KMS-11 (cell line): ENCODE measurements around the gene COPS8.

ENCODE experiments used
- H2AFZ ChIP-seq: fragments of 200-600 bp; sonication (generic); 2 replicates; pipeline ENCODE4 v1.6.1; 2016; ENCODE audit warnings: antibody characterized with exemption, mixed run types, low read depth
- H3K27ac ChIP-seq: fragments of 200-600 bp; sonication (generic); 2 replicates; pipeline ENCODE4 v1.6.1; 2016; ENCODE audit warnings: mild to moderate bottlenecking, mixed run types
- H3K27me3 ChIP-seq: fragments of 200-600 bp; sonication (generic); 2 replicates; pipeline ENCODE4 v1.6.1; 2017; ENCODE audit warnings: mild to moderate bottlenecking, low read depth, mixed run types, moderate library complexity; ENCODE audit not compliant: insufficient read depth
- H3K36me3 ChIP-seq: fragments of 200-600 bp; sonication (generic); 2 replicates; pipeline ENCODE4 v1.6.1; 2017; ENCODE audit warnings: mild to moderate bottlenecking, mixed run types; ENCODE audit not compliant: insufficient read depth
- H3K4me1 ChIP-seq: fragments of 200-600 bp; sonication (generic); 2 replicates; pipeline ENCODE4 v1.6.1; 2016; ENCODE audit warnings: mild to moderate bottlenecking, low read depth, mixed run types; ENCODE audit not compliant: poor library complexity, severe bottlenecking
- H3K4me2 ChIP-seq: fragments of 200-600 bp; sonication (generic); 2 replicates; pipeline ENCODE4 v1.7.0; 2016; ENCODE audit warnings: mild to moderate bottlenecking, mixed run types
- H3K4me3 ChIP-seq: fragments of 200-600 bp; sonication (generic); IDR thresholded peaks from 2 replicates; pipeline ENCODE4 v1.6.1; 2017; ENCODE audit warnings: low read depth, low read length, mixed read lengths; ENCODE audit not compliant: insufficient read depth
- H3K79me2 ChIP-seq: fragments of 200-600 bp; sonication (generic); 2 replicates; pipeline ENCODE4 v1.6.1; 2016; ENCODE audit warnings: low read depth, mixed run types; ENCODE audit not compliant: insufficient read depth
- H3K9ac ChIP-seq: fragments of 200-600 bp; sonication (generic); 2 replicates; pipeline ENCODE4 v1.6.1; 2016; ENCODE audit warnings: mild to moderate bottlenecking, mixed run types
- H4K20me1 ChIP-seq: fragments of 200-600 bp; sonication (generic); 2 replicates; pipeline ENCODE4 v1.6.1; 2016; ENCODE audit warnings: mild to moderate bottlenecking, mixed run types; ENCODE audit not compliant: insufficient read depth
- TF ChIP-seq, protein P1 (sequence below): fragments of 200-600 bp; sonication (generic); conservative IDR thresholded peaks from 2 replicates; pipeline ENCODE4 v1.6.1; 2017; ENCODE audit warnings: low read depth, mild to moderate bottlenecking, antibody characterized with exemption, low read length, moderate library complexity, mixed read lengths

COPS8 gene

GRCh38 chr2:237085248-237086221 is at the start of gene COPS8:
Gene COPS8 (plus strand): TSS chr2:237085889. CDS start chr2:237085965, 76 bp downstream.
- Histone ChIP-seq H3K4me2 (peak within 1 kb of the TSS; percentile 100), H3K4me3 (peak within 1 kb of the TSS; percentile 30), H3K27ac (peak within 1 kb of the TSS; percentile 74), H2AFZ (peak within 1 kb of the TSS; percentile 94), H3K4me1 (peaks cover 22% of the 10 kb centered on the region), H4K20me1 (no peaks in the 10 kb centered on the region), H3K36me3 (peaks cover 5% of the 10 kb centered on the region; the same call in 1 of the 2 replicates), H3K9ac (peak within 1 kb of the TSS; percentile 81), H3K79me2 (peaks cover 29% of the 10 kb centered on the region), H3K27me3 (no peaks in the 10 kb centered on the region)
- TF ChIP-seq, protein P1, sequence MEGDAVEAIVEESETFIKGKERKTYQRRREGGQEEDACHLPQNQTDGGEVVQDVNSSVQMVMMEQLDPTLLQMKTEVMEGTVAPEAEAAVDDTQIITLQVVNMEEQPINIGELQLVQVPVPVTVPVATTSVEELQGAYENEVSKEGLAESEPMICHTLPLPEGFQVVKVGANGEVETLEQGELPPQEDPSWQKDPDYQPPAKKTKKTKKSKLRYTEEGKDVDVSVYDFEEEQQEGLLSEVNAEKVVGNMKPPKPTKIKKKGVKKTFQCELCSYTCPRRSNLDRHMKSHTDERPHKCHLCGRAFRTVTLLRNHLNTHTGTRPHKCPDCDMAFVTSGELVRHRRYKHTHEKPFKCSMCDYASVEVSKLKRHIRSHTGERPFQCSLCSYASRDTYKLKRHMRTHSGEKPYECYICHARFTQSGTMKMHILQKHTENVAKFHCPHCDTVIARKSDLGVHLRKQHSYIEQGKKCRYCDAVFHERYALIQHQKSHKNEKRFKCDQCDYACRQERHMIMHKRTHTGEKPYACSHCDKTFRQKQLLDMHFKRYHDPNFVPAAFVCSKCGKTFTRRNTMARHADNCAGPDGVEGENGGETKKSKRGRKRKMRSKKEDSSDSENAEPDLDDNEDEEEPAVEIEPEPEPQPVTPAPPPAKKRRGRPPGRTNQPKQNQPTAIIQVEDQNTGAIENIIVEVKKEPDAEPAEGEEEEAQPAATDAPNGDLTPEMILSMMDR, result 0 out of 2 replicates have a peak, but pooled peaks have one; percentile 14

- H4K20me1 ChIP-seq, result no peaks in the 10 kb centered on the region
- H3K4me3 ChIP-seq, result no peak overlapping the region
- H2AFZ ChIP-seq, result no peak overlapping the region
- no peak overlapping the region for H3K27ac ChIP-seq
- no peaks in the 10 kb centered on the region for H3K79me2 ChIP-seq
- H3K9ac ChIP-seq, result no peak overlapping the region
- H3K4me2 ChIP-seq, result no peak overlapping the region
- no peaks in the 10 kb centered on the region for H3K4me1 ChIP-seq
- H3K36me3 ChIP-seq, result no peaks in the 10 kb centered on the region
- no peaks in the 10 kb centered on the region for H3K27me3 ChIP-seq
- TF ChIP-seq, protein P1, result no peak
Measured at GRCh38 chr2:237039301-237040031, 46.2 kb upstream of the COPS8 start.

- H3K9ac ChIP-seq, result no peak overlapping the region
- no peak overlapping the region for H3K27ac ChIP-seq
- H3K79me2 ChIP-seq, result no peaks in the 10 kb centered on the region
- H3K4me2 ChIP-seq, result no peak overlapping the region
- no peaks in the 10 kb centered on the region for H3K4me1 ChIP-seq
- TF ChIP-seq, protein P1, result no peak
- H3K36me3 ChIP-seq, result no peaks in the 10 kb centered on the region
- no peaks in the 10 kb centered on the region for H4K20me1 ChIP-seq
- H2AFZ ChIP-seq, result no peak overlapping the region
- no peak overlapping the region for H3K4me3 ChIP-seq
- H3K27me3 ChIP-seq, result no peaks in the 10 kb centered on the region
Measured at GRCh38 chr2:237041231-237041630, 44.5 kb upstream of the COPS8 start.

- TF ChIP-seq, protein P1, result no peak
- Histone ChIP-seq H3K79me2 (no peaks in the 10 kb centered on the region), H3K9ac (no peak overlapping the region), H3K27ac (no peak overlapping the region), H3K4me1 (no peaks in the 10 kb centered on the region), H3K36me3 (no peaks in the 10 kb centered on the region), H2AFZ (no peak overlapping the region), H3K4me2 (no peak overlapping the region), H3K27me3 (no peaks in the 10 kb centered on the region), H3K4me3 (no peak overlapping the region), H4K20me1 (no peaks in the 10 kb centered on the region)
Measured at GRCh38 chr2:237042101-237042500, 43.6 kb upstream of the COPS8 start.
